ENCODE data around the gene CH25H.

- TF ChIP-seq CTCF (IDR thresholded peaks at IDR 0.05): peak; percentile 37 to 73 (median 60)
- TF ChIP-seq POLR2AphosphoS5 (IDR thresholded peaks at IDR 0.05): peak in 1 of 4 donors; percentile 24
- no peak for TF ChIP-seq POLR2A (IDR thresholded peaks at IDR 0.05)
- TF ChIP-seq EP300 (IDR thresholded peaks at IDR 0.05): no peak
Observed at GRCh38 chr10:89217057-89217990, 10.2 kb upstream of the CH25H start.
